Measurements from ENCODE around the gene CDK2.
A peak's percentile ranks its signal among the peaks of the same experiment; 100 is the strongest.
"Not testable (repeated sequence)": the region's sequence is repeated elsewhere in the genome, so short reads cannot be mapped to it uniquely, and the experiment has no call there.

The CDK2 gene

DNA sequence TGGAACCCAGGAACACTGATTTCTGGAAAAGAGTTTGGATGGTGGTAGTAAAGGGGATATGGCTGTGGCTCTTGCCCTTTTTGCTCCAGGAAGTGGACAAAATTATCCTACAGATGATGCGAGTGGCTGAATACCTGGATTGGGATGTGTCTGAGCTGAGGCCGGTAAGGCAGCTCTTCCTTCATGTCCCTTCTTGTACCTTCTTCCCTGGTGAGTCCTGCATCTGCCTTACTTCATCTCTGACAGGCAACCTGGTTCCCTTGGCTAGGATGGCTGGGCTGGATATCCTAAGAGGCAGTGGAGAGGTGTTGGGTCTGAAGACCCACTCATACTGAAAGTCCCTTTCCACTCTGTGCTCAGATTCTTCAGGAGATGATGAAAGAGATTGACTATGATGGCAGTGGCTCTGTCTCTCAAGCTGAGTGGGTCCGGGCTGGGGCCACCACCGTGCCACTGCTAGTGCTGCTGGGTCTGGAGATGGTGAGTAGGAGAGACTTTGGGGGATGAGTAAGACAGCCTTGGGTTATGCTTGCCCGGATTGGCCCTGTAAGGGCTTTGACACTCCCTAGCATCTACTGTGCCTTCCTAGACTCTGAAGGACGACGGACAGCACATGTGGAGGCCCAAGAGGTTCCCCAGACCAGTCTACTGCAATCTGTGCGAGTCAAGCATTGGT, 27.7 kb upstream of the CDK2 start:
- DNase-seq: no peak

DNA sequence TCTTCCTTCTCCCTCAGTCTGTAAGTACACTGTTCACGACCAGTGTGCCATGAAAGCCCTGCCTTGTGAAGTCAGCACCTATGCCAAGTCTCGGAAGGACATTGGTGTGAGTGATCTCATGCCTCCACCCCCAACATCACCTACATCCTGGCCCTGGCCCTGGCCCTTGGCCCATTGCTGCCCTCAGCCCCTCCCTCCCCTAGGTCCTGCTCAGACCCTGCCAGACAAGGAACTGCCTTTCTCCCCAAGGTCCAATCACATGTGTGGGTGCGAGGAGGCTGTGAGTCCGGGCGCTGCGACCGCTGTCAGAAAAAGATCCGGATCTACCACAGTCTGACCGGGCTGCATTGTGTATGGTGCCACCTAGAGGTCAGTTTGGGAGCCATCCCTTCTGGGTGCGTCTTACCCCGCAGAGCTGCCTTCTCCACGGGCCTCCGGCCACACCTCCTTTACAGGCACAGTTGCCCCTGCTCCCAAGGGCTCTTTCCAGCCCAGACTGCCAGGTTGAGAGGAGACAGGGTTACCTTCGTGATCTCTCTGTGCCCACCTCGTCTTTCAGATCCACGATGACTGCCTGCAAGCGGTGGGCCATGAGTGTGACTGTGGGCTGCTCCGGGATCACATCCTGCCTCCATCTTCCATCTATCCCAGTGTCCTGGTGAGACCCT, 26.4 kb upstream of the CDK2 start:
- peak; percentile 90 for DNase-seq

DNA sequence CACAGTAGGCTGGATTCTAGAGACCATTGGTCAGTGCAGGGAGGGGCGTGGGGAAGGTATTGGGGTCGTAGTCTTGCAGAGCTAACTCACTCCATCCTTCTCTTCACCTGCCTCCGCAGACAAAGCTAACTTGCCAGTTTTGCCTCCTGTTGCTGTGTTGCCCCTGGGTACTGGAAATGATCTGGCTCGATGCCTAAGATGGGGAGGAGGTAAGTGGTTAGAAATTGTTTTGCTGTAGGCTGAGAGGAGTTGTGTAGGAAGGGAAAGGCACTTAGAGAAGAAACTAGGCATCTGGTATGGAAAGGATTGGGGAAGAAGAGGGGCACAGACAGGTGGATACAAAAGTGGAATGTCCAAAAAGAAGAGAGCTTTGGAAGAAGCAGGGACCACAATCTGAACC, 24.6 kb upstream of the CDK2 start:
- no peak for DNase-seq

DNA sequence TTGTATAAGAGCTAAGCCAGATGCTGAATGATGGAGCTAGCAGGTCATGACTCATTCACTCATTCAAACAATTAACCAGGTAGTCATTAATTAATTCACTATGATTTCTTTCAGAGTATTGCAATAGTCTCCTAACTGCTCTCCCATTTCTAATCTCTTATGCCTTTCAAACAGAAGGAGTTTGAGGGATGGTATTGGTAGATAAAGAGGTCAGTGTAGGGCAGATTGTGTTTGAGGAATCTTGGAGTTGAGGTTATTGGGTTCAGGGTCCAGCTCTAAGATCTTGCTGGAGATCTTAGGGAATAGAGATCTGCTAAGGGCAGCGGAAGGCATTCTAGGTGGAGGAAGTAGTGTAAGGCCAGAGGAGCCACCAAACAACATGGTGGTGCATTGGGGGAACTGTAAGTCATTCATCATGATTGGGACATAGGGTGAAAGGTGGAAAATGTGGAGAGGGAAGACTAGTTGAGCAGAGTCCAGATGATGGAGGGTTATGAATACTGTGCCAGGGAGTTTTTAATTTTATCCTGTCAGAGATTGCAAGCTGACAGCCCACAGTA, 24.0 kb upstream of the CDK2 start:
- DNase-seq: no peak

DNA sequence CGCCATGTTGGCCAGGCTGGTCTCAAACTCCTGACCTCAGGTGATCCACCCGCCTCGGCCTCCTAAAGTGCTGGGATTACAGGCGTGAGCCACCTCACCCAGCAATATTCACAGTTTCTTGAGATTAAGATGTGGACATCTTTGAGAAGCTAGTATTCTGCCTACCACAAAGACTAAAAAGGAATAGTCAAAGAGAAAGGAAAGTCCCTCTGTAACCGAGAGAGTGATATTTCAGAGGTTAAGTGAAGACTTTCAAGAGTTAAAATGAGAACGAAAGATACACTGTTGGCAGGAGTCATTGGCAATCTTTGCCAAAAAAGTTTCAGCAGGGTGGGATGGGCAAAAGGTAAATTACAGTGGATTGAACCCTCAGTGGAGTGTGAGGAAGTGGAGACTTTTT, 20.1 kb upstream of the CDK2 start:
- DNase-seq: no peak

DNA sequence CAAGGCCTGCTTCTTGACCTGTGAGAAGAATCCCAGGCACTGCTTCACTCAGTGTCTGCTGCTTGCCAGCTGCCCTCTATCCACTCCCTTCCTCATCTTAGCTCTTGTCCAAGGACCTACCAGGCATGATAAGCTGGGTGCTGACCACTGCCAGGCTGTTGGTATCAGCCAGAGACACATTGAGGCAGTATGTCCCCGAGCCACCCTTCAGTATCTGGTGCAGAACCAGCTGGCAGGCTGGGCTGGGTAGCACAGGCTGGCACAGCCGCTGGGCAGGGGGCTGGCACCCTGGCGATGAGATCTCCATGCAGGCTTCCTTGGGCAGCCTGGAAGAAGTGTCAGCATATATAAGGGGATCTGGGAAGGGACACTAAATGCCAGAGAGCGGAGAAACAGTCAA, 11.3 kb upstream of the CDK2 start:
- DNase-seq: no peak

DNA sequence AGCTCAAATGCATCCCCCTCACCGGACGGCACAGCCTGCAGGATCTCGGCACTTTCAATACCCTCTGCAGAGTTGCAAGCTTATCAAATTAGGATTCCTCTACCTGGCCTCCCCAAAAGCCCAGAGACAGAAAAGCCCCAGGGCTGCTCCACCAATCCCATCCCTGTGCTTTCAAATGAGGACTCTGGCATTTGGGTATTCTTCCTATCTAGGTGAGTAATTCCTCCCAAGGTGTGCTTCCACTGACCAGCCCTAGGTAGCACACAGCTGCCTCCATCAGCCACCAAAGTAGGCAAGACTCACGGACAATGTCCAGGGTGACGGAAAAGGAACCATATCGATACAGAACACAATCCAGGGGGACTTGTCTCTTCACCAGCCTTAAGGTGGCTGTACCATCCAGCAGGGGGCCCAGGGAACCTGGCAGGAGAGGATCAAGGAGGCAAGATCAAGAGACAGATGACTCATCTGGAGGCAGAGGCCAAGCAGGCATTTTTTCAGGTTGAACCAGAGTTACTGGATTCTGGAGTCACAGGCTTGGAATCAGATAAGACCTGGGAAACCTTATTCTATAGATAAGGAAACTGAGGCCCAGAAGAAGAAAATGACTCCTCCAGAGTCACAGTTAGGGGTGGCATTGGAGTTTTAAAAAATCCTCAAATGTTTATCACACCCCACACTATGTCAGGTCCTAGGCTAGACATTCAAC, 10.7 kb upstream of the CDK2 start:
- peak; percentile 38 for DNase-seq

DNA sequence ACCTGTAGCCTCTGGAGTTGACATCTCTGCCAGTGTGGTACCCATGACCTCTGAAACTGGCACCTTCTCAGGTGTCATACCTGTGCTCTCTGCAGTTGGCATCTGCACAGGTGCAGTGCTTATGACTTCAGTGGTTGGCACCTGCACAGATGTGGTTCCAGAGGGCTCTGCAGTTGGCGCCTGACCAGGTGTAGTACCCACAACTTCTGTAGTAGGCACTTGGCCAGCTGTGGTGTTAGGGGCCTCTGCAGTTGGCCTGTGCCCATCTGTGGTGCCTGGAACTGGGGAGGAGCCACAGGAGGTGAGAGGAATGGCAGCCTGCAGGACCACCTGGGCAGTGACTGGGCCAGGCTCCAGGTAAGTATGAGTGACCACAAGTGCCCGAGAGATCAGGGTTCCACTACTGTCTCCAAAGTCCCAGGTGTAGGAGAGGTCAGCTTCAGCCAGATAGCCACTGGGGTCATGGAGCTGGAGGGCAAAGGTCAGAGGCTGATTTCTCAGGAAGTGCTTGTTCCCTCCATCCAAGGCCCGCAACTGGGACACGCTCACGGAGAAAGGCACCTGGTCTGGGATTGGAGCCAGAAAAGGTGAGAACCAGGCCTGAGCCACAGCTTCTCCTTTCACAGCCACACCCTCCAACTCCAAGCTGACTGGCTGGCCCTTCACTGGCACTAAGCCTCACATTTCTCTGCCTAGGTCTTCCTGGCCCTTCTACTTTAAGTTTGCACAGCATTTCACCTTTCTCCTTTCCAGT, 9.3 kb upstream of the CDK2 start:
- DNase-seq: no peak

DNA sequence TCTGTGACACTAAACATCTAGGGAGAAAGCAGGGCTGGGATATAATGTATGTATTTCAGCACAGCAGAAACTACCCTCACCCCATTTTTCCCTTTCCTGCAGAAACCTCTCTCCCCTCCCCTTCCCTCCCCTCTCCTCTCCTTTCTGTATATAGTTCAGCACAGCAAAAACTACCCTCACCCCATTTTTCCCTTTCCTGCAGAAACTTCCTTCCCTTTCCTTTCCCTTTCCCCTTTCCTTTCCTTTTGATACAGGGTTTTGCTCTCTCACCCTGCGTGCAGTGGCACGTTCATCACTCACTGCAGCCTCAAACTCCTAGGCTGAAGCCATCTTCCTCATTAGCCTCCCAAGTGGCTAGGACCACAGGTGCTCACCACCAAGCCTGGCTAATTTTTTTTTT, 2.9 kb upstream of the CDK2 start:
- DNase-seq: no peak

DNA sequence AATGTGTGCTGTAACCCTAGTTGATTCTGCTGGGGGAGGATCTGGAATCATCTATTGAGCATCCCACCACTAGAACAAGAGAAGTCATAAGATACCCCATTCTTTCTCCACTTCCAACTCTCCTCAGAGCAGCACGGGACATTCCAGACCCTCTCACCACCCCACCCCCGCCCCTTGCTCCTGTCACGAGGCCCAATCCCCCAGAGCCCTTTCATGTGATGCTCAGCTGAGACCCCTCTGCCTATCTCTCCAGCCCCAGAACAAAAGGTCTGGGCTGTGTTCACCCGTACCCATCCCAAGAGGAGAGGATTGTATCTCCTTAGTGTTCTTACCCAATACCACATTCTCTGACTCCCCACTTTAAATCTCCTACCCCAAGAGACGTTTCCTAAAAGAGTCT, 1.4 kb upstream of the CDK2 start:
- DNase-seq: no peak

DNA sequence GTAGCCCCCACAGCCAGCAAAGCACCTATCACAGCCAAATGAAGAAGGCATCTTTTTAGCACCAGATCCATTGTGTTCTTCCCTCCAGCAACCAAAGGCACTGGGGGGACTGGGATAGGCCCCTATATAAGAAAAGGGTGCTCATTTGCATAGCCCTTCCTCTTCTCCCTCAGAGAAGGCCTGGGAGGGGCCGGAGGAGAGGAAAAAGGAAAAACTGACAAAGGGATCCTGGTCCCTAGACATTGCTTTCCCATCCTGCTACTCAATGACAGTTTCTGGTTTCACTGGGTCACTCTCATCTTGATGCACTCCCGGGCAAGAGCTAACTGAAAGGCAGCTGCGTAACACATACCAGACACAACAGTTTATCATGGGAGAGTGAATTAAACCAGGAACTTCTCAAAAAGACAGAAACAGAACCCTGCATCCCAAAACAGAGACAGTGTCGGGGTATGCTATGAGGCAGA, 656 bp upstream of the CDK2 start, which contains the start of gene PMEL:
Gene PMEL (minus strand): TSS at position 102 of the 467 bp plus-strand sequence. CDS start 31 bp downstream, at position 71.
- DNase-seq: no peak

DNA sequence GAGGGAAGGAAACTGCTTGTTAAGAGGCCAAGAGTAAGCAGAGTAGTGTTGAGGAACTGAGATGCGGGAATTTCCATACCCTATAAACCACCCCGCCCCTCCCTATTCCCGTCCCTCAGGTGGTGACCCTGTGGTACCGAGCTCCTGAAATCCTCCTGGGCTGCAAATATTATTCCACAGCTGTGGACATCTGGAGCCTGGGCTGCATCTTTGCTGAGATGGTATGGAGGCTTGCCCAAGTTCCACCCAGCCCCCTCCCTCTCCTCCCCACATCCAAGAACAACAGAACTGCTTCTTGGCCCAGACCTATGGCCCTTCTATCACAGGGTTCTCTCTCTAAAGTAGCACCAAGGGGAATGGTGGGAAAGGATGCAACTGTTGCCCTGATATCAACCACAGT, 2.7 kb downstream of the CDK2 start:
- no peak for DNase-seq

DNA sequence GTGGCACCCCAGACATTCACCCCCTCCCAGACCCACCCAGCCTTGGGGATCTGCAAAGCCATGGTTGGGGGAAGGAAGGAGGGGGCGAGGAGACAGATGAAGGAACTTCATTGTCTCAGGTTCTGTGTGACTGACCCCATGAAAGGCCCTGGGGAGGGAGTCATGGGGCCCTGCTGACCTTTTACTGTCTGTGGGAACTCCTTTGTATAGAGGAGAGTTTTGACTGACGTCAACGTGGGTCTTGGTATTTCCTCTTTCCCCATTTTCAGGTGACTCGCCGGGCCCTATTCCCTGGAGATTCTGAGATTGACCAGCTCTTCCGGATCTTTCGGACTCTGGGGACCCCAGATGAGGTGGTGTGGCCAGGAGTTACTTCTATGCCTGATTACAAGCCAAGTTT, 4.1 kb downstream of the CDK2 start:
- DNase-seq: no peak

DNA sequence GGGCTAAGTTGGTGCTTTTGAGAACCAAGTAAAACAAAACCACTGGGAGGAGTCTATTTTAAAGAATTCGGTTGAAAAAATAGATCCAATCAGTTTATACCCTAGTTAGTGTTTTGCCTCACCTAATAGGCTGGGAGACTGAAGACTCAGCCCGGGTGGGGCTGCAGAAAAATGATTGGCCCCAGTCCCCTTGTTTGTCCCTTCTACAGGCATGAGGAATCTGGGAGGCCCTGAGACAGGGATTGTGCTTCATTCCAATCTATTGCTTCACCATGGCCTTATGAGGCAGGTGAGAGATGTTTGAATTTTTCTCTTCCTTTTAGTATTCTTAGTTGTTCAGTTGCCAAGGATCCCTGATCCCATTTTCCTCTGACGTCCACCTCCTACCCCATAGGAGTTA, 5.4 kb downstream of the CDK2 start:
- DNase-seq: no peak

DNA sequence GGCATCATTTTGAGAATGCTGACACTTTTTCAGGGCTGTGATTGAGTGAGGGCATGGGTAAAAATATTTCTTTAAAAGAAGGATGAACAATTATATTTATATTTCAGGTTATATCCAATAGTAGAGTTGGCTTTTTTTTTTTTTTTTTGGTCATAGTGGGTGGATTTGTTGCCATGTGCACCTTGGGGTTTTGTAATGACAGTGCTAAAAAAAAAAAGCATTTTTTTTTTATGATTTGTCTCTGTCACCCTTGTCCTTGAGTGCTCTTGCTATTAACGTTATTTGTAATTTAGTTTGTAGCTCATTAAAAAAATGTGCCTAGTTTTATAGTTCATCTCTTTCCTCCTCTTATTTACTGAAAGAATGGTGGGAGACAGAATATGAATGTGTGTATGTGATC, 5.8 kb downstream of the CDK2 start:
- DNase-seq: no peak

DNA sequence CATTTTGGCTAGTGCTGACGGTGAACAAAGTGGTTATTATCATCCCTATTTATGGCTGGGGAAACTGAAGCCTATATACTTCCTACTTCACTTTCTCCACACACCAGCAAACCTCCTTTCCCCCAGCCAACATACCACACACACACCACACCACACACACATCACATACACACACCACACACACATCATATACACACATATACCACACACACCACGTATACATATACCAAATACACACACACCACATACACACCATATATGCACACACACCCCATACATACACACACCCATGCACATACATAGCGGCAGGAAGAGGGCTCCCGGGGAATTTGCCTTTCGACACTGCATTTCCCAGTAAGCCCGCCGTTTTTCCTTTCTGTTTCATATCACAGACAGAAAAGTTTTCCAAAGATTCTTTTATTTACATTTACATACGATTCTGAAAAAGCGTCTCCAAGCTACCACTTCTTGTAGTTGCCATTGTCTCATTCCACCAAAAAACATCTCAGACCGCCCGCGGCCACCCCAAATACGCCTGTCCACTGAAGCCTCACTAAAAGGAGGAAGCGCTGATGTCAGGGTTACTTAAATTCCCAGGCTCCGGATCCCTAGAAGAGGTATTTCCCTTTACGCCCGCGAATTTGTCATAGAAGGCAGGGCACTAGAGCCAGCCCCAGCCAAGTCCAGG, 6.4 kb downstream of the CDK2 start:
- peak; percentile 47 for DNase-seq

DNA sequence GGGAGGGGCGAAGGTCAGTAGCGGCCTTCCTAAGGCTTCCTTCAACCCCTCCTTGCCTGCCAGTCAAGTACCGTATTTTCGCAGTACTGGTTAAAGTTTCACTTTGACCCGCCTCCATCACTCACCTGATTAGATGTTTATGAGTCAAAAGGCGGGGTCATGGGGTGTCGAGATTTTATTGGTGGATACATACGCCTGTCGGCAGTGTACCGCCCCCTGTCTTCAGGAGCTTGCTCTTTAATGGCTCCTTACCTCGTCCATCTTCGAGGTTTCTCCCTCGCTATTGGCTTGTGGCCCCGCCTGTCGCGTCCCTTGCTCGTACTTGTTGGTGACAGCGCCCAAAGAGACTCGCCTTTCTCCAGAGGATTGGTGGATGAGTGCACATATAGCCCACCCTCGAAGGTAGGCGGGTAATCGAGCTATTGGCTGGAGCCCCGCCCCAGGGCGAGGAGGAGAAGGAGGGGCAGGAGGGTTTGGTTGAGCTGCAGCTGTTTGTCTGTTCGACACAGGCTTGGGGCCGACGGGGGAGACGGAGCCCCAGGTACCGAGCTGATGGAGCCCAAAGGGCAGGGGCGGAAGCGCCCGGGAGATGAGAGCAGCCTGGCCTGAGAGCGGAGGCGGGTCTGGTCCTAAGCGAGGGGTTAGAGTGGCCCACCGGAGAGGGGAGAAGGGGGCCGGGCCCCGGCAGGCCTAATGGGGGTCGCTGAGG, 7.1 kb downstream of the CDK2 start, which contains the start of gene RAB5B:
Gene RAB5B (plus strand): TSS at position 480 of the 709 bp plus-strand sequence. CDS start 12,883 bp downstream, outside the sequence.
- peak; percentile 100 for DNase-seq

DNA sequence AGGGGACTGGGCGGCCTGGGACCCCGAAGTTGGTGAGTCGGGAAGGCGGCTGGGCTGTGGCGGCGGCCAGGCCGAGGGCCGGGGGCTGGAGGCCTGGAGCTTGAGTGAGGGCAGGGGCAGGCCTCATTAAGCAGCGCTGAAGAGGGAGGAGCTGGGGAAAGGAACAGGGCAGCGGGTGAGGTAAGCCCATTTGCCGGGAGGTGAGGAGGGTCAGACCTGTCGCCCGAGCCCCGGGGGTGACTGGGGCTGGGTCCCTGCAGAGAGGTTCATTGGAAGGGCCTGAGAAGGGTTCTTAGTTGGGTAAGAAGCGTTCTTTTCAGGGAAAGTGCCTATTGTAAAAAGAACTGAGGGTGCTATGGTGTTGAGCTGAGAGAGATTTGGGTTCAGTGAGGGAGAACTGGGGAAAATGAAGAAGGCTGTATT, 7.7 kb downstream of the CDK2 start:
- peak; percentile 41 for DNase-seq

DNA sequence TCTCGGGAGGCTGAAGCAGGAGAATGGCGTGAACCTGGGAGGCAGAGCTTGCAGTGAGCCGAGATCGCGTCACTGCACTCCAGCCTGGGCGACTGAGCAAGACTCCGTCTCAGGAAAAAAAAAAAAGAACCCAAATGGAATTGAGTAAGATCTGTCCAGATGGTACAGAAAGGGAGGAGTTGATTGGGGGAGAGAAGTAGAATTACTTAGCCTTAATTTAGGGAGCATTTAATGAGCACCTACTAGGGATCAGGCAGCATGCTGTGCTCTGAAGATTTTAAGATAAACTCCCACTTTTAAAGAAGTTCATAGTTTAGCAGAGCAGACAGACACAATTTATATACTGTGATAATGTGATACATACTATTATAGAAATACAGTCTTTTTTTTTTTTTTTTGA, 11.8 kb downstream of the CDK2 start:
- DNase-seq: no peak

DNA sequence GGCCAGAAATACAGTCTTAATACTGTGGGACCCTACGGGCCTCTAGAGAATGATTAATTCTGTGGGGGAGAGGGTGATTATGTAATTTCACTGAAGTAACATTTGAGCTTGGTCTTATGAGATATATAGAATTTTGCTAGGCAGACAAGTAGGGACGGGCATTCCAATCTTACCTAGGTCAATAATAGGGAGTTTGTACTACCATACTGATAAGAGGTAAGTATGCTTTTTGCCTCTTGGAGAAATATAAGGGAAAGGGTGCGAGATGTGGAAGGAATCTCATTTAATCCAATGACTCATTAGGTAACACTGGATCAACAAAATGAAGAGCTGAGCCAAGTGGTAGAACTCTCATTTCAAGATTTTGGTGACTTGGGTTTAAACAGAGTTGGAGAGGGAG, 12.4 kb downstream of the CDK2 start:
- no peak for DNase-seq

DNA sequence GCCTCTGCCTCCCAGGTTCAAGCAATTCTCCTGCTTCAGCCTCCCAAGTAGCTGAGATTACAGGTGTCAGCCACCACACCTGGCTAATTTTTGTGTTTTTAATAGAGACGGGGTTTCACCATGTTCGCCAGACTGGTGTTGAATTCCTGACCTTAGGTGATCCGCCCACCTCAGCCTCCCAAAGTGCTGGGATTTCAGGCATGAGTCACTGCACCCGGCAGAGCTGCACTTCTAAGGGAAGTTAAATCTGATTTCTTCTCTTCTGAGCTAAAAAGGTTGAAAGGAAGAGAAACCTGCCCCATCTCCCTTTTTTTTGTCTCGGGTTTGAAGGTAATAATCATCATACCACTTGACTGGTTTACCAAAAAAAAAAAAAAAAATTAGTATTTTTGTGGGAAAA, 15.3 kb downstream of the CDK2 start:
- not testable (repeated sequence) for DNase-seq

Measured in CD4-positive, alpha-beta T cell treated with Interleukin-12 subunit alpha and Interleukin-12 subunit beta, for 1 hour (primary cell).